GM13976 (cell line): ENCODE results near the gene TBC1D30.
A peak's percentile ranks its signal among the peaks of the same experiment; 100 is the strongest.

Experiments used
- DNase-seq: peaks from one replicate; pipeline ENCODE4 v3.0.0; 2012; ENCODE audit warnings: low spot score
- in situ Hi-C: fragments of 300-500 bp; cut with MboI; formaldehyde crosslinking; loops from one replicate; pipeline ENCODE4 v1.12.0; 2022; ENCODE audit warnings: low sequenced_read_pairs, mixed read lengths, inconsistent platforms; ENCODE audit not compliant: unreplicated experiment
- TF ChIP-seq, protein P1 (sequence below): IDR thresholded peaks from 2 replicates; pipeline ENCODE4 v1.5.1; 2012; ENCODE audit warnings: borderline replicate concordance, mild to moderate bottlenecking; ENCODE audit not compliant: insufficient read depth; ENCODE audit errors: extremely low read depth, missing control alignments, control extremely low read depth

Gene TBC1D30

DNA sequence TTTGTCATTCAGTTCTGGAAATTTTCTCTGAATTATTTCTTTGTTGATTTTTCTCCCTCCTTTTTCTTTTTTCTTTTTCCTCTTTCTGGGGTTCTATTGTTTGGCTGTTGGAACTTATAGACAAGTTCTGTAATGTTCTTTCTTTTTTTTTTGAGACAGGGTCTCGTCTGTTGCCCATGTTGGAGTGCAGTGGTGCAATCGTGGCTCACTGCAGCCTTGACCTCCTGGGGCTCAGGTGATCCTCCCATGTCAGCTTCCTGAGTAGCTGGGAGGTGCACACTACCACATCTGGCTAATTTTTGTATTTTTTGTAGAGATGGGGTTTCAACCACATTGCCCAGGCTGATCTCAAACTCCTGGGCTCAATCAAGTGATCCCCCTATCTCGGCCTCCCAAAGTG, 30.1 kb upstream of the TBC1D30 start:
- TF ChIP-seq, protein P1, sequence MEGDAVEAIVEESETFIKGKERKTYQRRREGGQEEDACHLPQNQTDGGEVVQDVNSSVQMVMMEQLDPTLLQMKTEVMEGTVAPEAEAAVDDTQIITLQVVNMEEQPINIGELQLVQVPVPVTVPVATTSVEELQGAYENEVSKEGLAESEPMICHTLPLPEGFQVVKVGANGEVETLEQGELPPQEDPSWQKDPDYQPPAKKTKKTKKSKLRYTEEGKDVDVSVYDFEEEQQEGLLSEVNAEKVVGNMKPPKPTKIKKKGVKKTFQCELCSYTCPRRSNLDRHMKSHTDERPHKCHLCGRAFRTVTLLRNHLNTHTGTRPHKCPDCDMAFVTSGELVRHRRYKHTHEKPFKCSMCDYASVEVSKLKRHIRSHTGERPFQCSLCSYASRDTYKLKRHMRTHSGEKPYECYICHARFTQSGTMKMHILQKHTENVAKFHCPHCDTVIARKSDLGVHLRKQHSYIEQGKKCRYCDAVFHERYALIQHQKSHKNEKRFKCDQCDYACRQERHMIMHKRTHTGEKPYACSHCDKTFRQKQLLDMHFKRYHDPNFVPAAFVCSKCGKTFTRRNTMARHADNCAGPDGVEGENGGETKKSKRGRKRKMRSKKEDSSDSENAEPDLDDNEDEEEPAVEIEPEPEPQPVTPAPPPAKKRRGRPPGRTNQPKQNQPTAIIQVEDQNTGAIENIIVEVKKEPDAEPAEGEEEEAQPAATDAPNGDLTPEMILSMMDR: no peak
- in situ Hi-C loops: loop anchor here (10.0 kb wide), 1 partner anchor 330 kb away; the partner anchor contains the start of gene WIF1
- DNase-seq: no peak

DNA sequence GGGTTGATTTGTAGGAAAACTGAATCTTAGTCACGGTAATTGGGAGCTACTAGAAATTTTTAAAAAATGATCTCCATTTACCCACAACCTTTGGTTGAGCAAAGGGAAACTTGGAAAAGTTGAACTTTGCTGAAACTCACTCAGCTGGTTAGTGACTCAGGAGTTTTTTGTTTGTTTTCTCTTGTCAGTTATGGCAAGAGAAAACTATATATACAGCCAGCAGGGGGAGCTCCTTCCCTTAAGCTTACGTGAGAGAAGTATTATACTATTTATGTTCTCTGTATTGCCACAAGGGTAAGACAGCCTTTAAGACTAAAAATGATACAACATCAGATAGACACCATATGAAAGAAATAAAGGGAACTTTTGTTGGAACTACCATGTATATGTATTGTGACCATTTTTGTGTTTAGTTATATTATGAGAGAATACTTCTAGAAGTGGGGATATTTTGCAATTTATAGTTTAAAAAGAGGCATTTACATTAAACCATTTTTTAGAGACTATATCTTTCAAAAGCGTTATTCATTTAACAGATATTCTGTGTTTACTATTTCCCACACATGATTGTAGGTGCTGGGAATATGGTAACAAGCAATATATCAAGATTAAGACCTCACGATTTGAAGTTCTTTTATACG, 28.1 kb upstream of the TBC1D30 start:
- TF ChIP-seq, protein P1: peak; percentile 63
- peak; percentile 64 for DNase-seq
- in situ Hi-C loops: loop anchor here (10.0 kb wide), 1 partner anchor 328 kb away; the partner anchor contains the start of gene WIF1

DNA sequence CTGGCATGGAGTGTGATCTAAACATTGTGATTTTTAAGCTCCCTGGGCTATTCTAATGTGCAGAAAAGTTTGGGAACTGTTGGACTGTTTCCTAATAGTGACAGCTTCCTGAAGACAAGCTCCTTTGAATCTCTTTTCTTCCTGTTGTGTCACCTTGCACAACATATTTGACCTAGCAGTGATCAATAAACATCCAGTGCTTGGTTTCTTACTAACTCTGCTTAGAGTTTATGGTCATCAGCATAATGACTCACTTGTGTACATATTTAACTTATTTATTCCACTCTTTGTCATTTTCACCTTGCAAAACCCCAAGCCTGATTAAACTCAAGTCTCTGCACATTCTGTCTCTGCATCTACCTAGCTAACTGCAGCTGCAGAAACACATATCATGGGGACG, 27.3 kb upstream of the TBC1D30 start:
- TF ChIP-seq, protein P1: no peak
- no peak for DNase-seq
- in situ Hi-C loops: loop anchor here (10.0 kb wide), 1 partner anchor 328 kb away; the partner anchor contains the start of gene WIF1

DNA sequence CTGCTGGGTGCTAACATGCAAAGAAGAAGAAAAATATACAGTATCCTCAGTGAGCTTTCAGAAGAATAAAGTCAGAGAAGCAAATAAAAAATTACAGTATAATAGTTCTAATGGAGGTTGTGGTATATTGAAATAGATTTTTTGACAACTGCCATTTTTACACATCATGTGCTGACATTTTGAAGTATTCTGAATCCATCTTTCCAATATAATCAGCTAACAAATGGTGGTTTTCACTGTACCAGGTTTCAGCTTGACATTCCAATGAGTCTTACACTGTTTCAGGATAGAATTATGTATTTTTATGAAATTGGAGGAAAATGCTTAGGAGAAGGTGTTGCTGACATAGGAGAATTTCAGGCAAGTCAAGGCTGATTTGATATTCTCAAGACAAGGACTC, 26.3 kb upstream of the TBC1D30 start:
- no peak for DNase-seq
- in situ Hi-C loops: loop anchor here (10.0 kb wide), 1 partner anchor 327 kb away; the partner anchor contains the start of gene WIF1
- TF ChIP-seq, protein P1: no peak

GRCh38 chr12:64800640-64801039, 23.8 kb upstream of the TBC1D30 start:
- TF ChIP-seq, protein P1: no peak
- in situ Hi-C loops: no loop called here
- peak; percentile 21 for DNase-seq

GRCh38 chr12:64801381-64801780, 23.1 kb upstream of the TBC1D30 start:
- DNase-seq: no peak
- in situ Hi-C loops: no loop called here
- TF ChIP-seq, protein P1: no peak
